NCI-H1105 treated with DMSO at 0.1 percent for 48 hours (cell line): Measurements from ENCODE around the gene INHBA.

ENCODE experiments used
- DNase-seq: peaks from one replicate; lab custom pipeline; 2025; lab: John Stamatoyannopoulos, UW

Gene INHBA

DNA sequence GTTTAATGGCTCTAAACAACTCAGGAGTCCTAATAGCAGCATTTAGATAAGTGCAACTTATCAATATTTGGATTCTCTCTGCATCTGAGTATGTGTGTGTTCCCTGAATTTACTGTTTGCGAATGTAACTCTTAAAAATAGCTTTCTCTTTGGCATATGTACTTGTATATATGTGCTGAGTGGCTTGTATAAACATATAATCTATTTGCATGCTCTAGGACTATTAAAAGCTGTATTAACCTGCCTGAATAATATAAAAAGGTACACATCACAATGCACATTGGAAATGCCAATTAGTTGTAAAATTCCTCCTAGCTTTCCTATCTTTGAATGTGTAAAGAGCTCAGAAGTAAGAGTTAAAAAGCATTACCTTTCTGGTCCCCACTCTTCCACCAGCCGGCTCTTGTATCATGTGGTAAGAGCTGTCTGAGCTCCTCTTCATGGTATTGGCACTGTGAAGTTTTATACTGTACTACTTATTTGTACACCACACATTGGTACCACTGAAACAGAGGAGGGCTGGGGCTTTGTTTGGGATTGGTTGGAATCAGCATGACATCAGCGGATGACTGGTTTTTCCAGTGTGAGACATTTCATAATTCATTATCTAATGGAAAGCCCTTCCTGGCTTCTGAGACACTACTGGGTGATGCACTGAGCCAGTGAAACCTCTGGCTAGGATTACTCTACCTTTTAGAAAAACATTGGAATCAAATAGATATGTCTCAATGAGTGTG lies at the start of gene INHBA:
TSS of gene INHBA (minus strand) at position 456 of the 737 bp plus-strand sequence. CDS start 2,716 bp downstream, outside the sequence.
- DNase-seq: no peak

DNA sequence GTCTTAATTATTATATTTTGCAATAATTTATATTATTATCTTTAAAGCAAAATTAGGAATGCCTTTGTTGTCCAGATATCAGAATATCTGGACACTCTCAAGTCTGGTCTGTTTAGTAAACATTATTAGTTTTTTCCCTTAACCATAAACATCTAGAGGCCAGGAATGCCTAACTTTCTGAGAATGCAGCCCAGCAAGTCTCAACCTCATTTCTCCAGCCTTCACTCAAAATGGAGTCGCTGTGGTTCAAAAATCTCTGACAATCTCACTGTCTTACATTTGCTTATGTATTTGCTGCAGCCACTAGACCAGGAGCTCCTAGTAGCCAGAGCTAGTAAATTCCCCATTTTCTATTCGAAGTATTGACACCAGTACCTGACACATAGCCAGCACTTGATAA lies 49.7 kb upstream of the INHBA start:
- DNase-seq: no peak

DNA sequence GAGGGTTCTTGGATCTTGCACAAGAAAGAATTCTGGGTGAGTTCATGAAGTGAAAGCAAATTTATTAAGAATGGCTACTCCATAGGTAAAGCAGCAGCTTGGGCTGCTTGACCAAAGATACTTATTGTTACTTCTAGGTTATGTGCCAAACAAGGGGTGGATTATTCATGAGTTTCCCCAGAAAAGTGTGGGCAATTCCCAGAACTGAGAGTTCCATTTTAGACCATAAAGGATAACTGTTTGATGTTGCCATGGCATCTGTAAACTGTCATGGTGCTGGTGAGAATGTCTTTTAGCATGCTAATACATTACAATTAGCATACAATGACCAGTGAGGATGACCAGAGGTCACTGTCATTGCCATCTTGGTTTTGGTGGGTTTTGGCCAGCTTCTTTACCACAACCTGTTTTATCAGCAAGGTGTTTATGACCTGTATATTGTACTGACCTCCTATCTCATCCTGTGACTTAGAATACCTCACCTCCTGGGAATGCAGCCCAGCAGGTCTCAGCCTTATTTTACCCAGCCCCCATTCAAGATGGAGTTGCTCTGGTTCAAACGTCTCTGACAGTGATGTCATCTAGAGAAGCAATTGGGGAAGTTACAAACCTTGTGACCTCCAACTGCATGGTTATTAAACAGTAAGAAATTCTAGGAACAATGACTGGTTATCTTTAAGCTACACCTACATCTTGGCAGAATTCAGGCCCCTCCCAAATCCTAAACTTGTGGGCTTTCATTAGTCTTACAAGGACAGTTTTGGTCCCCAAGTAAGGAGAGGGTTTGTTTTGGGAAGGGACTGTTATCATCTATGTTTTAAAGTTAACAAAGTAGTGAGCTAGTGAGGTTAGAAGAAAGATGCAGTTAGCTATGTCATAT lies 48.0 kb upstream of the INHBA start:
- no peak for DNase-seq

DNA sequence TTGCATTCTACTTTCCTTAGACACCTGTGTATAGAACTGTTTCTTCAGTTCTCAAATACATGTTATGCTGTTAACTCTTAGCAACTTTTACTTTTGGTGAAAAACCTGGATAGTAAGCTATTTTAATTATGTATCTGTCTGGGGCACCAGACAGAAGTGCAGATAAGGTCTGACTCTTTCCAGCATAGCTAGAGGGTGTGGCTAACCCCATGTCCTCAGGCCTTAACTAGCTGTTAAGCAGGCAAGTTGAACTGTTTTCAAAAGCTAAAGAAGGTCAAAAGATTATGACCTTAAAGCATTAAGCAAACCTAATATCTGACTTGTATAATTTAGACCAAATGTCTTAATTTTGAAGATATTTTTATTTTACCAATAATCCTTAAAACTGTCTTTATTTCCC lies 45.1 kb upstream of the INHBA start:
- DNase-seq: no peak

DNA sequence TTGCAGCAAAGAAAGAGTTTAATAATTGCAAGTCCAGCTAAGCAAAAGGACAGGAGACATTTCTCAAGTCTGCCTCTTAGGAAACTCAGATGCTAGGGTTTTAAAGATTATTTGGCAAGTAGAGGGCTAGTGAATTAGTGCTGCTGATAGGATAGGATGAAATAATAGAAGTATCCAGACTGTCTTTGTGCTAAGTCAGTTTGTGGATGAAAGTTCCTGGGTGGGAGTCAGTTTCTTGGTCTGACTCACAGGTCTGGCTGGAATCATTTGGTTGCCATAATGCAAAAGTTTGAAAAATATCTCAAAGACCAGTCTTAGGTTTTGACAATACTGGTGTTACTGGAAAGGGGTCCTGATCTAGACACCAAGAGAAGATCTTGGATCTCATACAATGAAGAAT lies 42.6 kb upstream of the INHBA start:
- no peak for DNase-seq

DNA sequence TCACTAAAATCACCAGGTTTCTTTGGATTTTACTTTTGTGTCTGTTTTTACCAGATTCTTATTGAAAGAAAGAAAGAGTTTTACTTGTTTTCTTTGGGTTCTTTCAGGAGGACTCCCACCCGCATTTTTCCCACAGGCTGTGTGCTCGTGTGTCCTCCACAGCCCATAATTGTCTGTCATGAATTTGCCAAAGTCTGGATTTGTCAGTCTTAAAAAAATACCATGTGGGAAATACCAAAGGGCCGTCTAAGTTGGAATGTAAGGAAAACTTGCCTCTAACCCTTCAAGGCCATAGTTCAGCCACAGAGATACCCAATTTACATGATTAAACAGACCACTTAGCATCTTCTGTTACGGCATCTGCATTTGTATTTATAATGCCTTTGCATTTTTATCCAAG lies 41.3 kb upstream of the INHBA start:
- no peak for DNase-seq

DNA sequence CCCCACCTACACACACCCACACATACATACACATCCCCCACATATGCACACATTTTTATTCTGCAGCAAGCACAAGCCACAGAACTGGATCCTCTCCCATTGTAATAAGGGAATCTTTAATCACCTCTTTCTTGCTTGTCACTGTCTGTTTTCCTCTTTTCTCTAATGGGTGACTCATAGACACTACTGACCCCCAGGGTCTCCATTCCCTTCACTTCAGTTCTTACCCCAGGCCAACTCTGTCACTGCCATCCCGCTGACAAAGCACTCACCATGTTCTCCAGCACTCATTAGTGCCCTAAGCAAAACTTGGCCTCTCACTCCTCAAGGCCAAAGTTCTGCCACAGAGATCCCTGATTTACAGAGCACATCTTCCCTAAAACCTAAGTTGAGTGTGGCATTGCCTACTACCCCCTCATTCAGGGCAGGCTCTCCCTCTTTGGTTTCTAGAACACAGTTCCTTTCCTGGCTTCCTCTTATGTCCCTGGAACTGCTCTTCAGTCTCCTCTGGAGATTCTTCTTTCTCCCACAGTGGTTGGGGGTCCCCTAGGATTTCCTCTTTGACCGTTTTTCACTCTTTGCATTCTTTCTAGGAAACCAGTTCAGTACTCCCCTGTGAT lies 39.6 kb upstream of the INHBA start:
- DNase-seq: no peak

DNA sequence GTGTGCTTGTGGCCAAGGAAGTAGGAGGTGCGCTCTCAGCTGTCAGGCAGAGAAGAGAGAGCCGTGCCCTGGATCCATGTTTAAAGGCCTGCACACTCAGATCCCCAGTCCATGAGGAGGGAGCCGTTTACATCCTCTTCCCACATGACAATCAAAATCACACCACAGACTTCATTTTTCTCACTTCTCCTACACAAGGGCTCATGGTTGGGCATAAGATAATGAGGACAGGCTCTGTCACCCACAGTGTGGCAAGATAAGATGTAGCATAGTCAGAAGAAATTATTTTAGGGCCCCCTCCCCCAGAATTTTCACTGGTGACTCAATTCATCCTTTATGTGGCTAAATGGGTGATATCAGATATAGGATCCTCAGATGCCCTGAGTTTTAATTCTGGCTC lies 35.9 kb upstream of the INHBA start:
- no peak for DNase-seq

DNA sequence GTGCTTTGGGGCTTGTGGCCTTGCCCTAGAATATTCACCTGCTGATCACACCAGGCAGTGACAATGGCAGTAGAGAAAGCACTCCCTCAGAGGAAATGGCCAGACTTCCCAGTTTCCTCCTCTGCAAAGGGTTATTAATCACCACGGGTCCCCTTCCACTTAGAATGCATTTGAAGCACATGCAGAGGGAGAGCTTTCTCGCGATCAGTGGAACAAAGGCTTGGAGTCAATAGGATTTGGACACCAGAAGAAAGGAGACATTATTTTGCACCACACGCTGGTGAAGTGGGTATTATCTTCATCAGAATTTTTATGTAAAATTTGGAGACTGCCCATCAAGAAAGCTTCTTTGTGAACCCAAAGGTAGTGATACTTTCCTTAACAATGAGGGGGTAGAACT lies 35.4 kb upstream of the INHBA start:
- DNase-seq: no peak

DNA sequence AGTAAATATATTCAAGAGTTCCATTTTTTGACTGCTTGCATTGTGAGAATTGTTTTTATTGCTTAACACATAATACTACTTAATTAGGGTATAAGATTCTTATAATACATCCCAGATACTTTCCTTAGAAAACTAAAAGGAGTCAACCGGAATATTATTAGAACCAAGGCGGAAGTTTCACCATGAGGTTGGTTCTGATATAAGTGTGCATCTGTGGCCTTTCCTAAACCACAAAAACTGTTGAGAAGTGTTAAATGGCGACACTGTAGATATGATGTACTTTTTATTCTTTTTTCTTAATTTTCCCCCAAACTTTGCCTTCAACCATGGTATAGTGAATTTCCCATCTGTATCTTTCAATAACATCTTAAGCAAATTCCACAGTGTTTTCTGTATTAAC lies 32.3 kb upstream of the INHBA start:
- DNase-seq: no peak

DNA sequence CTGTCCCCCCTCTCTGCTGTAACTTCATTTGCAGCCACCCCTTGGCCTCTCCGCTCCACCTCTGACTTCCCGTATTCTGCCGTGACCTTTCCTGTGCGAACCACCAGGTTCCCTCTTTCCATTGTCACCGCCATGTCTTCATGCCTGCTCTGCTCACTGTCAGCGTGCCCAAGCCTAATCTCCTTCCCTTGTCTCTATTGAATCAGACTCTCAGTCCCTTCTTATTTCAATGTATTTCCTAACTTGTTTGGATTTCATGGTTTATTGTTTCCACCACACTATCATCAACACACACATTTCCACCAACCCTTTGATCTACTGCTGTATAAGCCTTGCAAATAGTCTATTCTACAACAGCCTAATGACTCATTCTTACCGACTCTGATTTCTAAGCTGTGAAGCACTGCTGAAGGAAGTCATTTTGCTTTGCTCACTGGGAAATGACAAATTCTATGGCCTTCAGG lies 30.0 kb upstream of the INHBA start:
- DNase-seq: no peak

DNA sequence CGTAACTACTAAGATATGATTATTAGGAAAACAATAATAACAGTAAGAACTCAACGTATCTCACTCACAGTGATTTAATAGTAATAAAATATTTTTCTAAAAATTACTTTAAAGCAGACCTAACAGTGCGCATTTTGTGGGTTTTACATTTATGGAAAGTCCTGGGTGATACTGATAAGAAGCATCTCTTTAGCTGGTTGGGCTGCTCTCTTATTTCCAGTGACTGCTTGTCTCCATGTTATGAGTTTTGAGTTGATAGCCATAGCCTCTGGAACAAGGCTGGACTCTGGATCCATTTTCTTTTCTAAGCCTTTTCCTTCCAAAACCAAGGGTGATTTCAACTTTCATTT lies 29.5 kb upstream of the INHBA start:
- DNase-seq: no peak

DNA sequence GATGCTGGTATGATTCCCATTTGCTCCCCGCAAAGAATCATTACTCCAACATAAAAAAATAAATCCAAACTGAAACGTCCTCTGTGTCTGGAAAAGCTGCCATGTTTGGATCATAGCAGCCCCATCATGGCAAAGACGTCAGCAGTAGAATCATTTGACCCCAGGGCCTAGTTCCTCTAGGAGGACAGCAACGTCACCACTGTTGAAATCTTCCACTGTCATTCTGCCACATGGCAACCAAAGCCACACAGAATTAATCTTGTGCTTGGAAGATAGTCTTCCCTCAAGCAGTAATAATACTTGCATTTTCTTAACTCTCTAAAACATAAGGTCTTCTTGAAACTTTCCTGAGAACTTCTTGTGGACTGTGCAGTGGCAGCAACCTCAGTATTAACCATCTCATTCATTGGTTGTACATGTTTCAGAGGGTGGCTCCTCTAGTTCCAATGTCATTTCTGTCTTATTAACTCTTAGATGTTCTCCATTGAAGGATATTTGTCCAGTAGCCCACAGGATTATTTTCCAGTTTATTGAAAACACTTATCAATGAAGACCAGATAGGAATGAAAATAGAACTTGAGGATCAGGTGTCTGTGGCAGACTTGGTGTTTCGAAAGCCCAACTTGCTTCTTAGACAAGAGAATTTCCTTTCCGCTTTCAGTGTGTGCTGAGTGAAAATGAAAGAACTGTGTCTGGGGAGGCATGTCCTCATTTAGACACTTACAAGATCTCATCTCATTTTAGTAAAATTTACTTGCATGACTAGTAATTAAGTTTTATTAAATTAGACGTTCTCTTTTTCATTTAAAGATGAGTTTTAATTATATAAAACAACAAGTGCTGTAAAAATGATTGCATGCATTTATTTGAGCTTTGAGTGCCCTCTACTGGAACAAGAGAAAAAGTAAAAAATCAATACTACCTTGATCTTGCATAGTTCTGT lies 28.9 kb upstream of the INHBA start:
- DNase-seq: peak; percentile 16

DNA sequence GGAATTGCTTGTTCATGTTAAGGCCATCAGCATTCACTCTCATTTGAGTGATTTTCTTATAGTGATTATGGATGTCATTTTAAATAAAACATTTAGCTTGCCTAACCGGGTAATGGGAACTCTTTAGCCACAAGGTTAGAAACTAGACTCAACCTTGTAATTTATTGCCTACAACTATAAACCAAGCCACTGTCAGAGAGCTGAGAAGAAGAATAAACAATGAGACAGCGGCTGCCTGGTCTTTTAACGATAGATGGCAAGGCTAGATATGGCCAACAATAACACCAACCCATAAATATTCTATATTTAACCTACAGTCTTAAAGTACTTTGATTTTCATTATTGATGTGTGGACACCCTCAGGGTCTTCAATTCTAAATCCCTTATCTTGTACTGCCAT lies 27.8 kb upstream of the INHBA start:
- no peak for DNase-seq

DNA sequence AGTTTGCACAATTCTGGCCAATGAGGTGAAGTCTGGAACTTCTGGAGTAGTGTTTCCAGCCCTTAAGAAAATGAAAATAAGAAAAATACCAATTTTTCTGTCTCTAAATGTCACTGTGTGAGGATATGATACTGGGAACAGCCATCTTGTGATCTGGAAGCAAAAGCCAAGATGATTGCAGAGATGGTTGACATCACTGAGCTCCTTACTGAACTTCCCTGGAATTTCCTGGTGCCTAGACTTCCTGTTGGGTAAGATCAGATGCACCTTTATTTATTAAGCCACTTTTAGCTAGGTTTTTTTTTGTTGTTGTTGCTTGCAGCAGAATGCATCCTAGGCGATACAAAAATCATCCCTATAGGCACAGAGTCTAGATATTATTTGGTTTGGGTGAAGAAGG lies 27.3 kb upstream of the INHBA start:
- no peak for DNase-seq

DNA sequence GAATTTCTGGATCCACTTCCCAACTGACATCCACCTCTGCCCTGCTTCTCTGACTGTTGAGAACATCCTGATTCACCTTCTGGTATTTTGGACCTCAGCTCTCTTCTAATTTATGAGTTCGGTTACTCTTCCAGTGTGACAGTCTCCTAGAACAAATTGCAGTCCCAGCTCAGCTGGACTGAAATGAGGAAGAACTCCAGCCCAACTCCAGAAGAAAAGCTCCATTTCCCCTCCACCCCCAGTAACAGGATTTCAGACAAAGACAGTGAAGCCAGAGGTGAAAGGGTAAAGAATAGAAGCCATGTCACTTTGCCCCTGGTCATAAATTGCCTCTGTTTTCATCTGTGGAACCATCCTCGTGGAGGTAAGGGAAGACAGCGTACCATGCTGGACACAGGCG lies 26.2 kb upstream of the INHBA start:
- no peak for DNase-seq

DNA sequence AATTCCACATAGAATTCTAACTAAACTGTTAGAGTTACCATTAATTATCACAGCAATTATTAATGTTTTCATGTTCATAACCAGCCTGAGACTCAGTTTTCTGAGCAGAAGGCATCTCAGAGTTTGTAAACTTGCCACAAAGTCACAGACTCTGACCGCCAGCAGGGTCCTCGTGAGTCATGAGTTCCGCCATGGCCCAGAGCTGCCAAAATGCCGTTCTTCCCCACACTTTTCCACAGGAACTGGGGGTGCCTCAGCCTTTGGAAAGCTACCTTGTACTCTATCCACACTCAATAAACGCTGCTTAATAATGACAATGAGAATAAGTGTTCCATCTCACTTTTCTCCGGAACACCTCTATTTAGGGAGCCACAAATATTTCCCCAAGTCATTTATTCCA lies 22.1 kb upstream of the INHBA start:
- DNase-seq: no peak

DNA sequence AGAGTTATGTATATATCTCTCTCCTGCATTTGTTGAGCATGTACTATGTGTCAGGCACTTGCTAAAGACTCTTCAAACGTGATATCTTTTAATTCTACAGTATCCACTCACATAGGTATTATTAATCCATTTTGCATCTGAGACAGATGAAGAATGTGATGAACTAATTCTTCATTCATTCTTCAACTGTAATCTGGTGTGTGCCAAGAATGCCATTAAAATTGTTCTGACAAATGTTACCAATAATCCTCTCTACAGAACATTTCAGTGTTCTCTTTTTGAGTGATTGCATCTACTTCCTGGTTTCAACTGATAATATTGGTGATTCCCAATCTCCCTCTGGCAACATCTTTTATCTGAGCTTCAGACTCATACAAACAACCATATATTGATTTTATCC lies 18.0 kb upstream of the INHBA start:
- no peak for DNase-seq

DNA sequence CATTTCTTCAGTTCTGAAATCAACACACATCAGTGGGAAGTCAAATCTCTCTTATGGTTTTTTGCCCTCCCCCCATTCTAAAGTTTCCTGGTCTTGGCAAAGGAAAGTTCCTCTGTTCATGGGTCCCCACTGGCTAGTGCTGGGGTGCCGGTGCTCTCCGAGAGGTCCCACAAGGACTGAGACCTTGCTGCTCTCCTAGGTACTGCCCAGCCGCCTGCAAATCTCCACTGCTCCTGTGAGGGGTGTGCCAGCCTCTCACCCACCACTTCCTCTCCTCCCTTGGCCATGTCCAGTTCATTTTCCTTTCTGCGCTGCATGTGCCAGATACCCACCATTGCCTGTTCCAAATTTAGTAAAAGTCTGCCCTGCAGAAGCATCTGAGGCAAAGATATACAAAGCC lies 17.2 kb upstream of the INHBA start:
- DNase-seq: no peak

DNA sequence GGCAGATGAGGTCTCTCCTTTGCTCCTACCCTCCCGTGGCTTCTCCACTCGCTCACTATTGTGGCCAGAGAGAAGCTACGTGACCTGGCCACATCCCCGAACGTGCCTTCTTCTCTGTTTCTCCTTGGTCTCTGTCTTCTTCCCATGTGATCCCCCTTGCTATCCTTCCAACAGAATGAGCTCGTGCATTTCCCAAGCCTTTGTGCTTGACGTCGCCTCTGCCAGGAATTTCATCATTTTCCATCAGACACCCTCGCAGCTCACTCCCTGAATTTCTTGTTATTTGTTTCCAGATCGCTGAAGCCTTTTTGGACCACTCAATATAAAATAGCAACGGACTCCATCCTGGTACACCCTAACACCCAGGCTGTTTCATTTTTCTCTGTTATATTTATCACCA lies 13.8 kb upstream of the INHBA start:
- DNase-seq: no peak

DNA sequence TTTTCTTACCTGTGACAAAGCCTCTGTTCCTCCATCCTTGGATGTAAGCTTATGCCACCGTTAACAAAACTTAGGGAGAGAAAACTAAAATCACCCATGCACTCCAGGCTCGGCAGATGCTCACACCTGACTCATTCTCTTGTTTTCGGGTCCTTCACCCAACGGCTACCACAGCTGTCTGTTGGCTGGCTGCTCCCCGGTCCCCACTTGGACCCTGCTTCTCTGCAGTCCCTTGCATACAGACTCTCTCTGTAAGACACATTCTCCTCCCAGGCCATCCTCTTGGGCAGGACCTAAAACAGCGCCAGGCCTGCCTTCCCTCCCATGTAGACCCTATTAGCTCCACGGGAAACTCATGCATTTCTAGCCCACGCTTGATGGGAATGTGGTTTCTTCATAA lies 12.1 kb upstream of the INHBA start:
- DNase-seq: no peak
